NCI-H187 treated with DMSO at 0.1 percent for 48 hours (cell line): ENCODE data around the gene SNX27.
"Not testable (repeated sequence)": the region's sequence is repeated elsewhere in the genome, so short reads cannot be mapped to it uniquely, and the experiment has no call there.

Experiments used
- DNase-seq: peaks from one replicate; lab custom pipeline; 2025; lab: John Stamatoyannopoulos, UW

The SNX27 gene

GRCh38 chr1:151641229-151641628 is 29.4 kb downstream of the SNX27 start:
- DNase-seq: no peak

DNA sequence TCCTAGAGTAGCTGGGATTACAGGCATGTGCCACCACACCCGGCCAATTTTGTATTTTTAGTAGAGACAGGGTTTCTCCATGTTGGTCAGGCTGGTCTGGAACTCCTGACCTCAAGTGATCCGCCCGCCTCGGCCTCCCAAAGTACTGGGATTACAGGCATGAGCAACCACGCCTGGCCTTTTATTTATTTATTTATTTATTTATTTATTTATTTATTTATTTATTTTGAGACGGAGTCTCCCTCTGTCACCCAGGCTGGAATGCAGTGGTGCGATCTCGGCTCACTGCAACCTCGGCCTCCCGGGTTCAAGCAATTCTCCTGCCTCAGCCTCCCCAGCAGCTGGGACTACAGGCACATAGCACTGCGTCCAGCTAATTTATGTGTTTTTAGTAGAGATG is 31.2 kb downstream of the SNX27 start:
- not testable (repeated sequence) for DNase-seq

GRCh38 chr1:151644001-151644400 is 32.2 kb downstream of the SNX27 start:
- no peak for DNase-seq

DNA sequence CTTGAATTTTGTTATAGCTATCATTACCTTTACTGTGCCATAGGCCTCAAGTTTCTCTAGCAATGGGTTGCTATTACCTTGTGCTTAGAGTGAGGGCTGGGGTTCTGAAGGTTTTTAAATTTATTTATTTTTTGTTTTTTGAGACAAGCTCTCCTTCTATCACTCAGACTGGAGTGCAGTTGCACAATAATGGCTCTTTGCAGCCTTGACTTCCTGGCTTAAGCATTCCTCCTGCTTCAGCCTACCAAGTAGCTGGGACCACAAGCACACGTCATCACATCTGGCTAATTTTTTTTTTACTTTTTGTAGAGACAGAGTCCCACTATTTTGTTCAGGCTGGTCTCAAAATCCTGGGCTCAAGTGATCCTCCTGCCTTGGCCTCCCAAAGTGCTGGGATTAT is 41.5 kb downstream of the SNX27 start:
- DNase-seq: no peak

- DNase-seq: no peak
These were observed 43.5 kb downstream of the SNX27 start for GRCh38 chr1:151655371-151655770.

GRCh38 chr1:151661751-151662150 is 49.9 kb downstream of the SNX27 start:
- DNase-seq: no peak

DNA sequence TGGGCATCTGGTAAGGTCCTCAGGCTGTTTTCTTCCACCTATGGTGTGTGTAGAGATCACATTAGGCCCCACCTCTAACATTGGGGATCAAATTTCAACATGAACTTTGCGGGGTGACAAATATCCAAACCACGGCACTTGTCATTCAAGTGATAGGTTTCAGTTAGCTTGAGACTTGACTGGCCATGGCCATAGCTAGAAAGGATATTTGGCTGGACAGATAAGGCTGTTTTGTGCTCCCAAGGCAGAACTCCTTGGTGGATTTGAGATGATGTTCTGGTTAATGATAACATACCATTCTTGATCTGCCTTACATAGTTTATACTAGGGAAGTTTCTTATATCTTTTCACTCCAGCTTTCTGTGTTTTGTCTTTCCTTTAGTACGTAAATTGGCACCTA is 56.2 kb downstream of the SNX27 start:
- DNase-seq: no peak

GRCh38 chr1:151670036-151670675 is 58.3 kb downstream of the SNX27 start:
- not testable (repeated sequence) for DNase-seq

DNA sequence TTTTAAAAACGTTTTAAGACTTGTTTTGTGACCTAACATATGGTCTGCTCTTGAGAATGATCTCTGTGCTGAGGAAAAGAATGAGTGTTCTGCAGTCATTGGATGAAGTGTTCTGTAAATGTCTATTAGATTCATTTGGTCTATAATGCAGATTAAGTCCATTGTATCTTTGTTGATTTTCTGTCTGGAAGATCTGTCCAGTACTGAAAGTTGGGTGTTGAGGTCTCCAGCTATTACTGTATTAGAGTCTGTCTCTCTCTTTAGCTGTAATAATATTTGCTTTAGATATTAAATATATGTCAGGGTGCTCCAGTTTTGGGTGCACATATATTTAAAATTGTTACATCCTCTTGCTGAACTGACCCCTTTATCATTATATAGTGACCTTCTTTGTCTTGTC is 61.6 kb downstream of the SNX27 start:
- DNase-seq: no peak

GRCh38 chr1:151680391-151680790 is 68.5 kb downstream of the SNX27 start:
- no peak for DNase-seq

GRCh38 chr1:151680826-151681225 is 69.0 kb downstream of the SNX27 start:
- no peak for DNase-seq

DNA sequence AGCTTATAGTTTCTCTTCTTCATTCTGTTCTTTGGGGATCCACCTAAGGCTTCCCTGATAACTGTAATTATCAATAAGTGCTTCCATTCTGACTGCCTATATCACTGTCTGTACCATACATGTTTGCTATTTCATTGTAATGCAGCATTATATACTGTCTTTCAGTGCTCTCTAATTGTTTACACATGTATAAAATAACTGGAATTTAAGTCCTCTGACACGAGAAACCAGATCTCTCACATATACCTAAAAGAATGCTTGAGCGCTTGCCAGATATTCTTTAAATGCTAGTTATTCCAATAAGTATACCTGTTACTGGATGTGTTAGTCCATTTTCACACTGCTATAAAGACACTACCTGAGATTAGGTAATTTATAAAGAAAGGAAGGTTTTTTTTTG is 70.1 kb downstream of the SNX27 start:
- no peak for DNase-seq

- DNase-seq: not testable (repeated sequence)
These were observed 71.1 kb downstream of the SNX27 start for GRCh38 chr1:151682901-151683300.

DNA sequence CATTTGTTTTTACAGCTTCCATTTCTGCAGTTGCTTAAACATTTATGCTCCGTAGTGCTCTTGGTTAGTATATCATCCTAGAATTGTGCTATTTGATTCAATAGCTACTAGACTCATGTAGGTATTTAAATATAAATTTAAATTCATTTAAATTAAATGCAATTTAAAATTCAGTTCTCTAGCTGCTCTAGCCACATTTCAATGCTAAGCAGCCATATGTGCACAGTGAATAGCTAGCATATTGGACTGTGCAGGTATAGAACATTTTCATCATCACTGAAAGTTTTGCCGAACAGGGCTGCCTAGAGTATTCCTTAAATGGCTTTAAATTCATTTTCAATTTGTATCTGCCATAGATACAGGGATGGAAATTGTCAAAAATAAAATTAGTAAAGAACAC is 72.3 kb downstream of the SNX27 start:
- DNase-seq: no peak

DNA sequence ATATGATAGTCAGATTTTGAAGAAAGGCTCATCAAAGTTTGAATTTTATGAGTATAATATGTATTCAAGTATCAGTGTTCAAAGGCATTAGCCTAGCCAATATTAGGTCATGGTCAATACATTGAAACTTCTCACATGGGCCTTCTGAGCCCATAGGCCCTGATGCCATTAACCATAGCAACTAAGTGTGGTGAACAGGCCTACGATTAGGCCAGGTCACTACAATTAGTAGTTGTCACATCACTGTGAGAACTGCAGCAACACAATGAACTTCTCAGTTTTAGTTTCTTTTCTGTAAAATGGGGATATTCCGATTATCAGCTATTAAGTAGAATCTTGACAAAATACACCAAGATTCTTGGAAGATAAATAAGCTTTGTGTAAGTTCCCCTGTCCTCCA is 74.7 kb downstream of the SNX27 start:
- no peak for DNase-seq

DNA sequence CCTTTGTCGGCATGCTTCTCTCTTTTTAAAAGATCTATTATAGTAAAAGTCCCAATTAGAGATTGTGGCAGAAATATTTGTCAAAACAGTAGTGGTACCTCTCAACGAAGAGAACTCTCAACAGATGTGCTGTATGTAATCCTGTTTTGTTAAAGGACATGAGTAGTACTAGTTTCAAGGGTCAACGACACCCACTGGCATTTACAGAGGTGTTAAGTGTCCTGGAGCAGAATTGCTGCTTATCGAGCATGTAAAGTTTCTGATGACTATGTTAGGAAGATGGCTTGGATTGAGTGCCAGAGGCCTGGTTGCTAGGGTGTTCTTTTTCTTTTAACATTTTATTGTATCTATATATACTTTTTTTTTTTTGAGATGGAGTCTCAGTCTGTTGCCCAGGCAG is 77.6 kb downstream of the SNX27 start:
- DNase-seq: no peak

- no peak for DNase-seq
These were observed 80.4 kb downstream of the SNX27 start for GRCh38 chr1:151692226-151692625.

- peak; percentile 55 for DNase-seq
These were observed 81.3 kb downstream of the SNX27 start for GRCh38 chr1:151693057-151693651.

DNA sequence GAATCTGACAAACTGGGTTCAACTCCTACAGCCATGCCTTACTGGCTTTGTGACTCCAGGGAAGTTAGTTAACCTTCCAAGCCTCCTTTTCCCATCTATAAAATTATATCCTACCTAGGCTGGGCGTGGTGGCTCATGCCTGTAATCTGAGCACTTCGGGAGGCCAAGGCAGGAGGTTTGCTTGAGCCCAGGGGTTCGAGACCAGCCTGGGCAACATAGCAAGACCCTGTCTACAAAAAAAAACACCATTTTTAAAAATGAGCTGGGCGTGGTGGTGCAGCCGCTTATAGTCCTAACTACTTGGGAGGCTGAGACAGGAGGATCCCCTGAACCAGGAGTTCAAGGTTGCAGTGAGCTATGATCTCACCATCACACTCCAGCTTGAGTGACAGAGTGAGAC is 89.7 kb downstream of the SNX27 start:
- DNase-seq: no peak

DNA sequence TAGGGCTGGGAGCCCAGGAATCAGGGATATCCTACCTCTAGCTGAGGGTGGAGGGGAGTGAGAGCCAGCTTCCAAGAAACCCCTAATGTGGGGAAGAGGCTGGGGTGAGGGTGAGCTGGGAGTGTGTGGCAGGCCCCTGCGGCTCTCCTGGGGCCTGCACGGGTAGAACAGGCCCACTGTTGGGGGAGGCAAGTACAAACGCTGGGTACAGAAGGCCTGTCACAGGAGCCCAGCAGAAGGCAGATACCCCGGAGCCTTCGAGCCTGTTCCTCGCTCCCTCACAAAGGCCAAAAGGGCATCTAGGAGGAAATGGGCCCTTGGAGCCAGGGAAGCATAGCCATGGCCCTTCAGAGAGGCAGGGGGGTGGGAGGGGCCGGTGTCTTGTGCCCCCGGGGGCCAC is 91.1 kb downstream of the SNX27 start:
- no peak for DNase-seq

DNA sequence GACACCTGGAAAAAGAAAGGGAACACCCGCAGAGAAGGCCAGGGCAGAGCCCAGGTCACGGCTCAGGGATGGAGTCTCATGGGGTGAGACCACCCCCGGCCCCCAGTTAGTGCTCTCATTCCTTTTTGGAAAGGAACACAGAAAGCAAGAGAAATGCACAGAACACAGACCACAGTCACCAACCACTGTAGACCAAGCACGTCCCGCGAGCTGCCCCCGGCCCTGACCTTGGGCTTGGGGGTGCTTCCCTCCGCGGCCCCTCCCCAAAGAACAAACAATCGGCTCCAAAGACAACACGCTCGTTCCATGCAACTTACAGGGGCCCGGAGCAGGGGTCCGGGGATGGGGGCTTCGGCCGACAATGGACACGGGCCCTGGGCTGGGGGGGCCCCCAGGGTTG is 92.0 kb downstream of the SNX27 start:
- no peak for DNase-seq

DNA sequence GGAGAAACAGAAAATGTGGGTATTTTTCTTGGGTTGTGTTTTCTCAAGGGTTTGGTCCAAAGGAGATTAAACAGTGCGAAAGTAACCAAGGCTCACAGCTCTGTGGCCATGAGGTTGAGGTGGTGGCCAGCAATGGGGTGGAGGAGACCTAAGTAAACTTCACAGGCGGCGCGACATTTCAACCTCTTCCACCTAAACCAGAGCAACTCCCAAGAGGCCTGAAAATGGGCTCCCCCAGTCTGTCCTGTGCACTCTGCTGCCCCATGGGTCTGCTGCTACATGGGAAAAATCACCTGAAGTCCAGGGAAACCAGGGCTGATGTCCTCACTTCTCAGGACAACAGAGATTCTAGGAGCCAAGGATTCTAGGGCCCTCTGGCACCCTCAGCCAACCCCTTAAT is 92.4 kb downstream of the SNX27 start:
- no peak for DNase-seq

GRCh38 chr1:151705146-151705545 is 93.3 kb downstream of the SNX27 start:
- no peak for DNase-seq

DNA sequence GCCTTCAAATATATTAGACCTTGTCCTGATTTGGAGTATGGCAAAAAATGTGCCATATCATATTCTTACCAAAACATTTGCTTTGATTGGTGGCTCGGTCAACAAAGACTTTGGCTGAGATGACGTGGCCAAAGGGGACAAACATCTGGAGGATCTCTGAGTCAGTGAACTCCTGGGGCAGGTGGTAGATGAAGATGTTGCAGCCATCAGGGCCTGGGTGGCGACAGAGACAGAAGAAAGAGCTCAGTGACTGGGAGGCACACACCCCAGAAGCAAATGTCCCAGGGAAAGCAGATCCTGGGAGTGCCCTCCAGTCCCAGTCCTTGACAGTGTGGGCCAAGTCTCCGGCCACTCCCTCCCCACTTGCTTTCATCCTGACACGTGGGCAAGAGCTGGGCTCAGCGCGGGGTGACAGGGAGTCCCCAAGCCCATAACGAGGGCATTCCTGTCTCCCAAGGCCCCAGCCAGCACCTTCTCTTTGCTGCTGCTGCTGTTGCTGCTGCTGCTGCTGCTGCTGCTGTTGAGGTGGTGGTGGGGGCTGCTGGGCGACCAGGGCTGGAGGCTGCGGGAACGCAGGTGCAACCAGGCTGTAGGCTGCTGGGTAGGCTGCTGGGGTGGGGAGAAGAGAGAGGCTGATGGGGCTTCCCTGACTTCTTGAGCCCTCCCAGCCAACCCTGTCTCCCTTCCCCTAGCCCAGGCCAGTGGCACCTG is 94.1 kb downstream of the SNX27 start:
- no peak for DNase-seq
